ENCODE data around the gene CHRM5. TPM values are rescaled to one million over a fixed set of nuclear protein-coding genes. Genes with fewer than 3 reads are reported as not detected.

Gene CHRM5
- total RNA-seq, 1 experiment from 2014 or later = not detected

DNA sequence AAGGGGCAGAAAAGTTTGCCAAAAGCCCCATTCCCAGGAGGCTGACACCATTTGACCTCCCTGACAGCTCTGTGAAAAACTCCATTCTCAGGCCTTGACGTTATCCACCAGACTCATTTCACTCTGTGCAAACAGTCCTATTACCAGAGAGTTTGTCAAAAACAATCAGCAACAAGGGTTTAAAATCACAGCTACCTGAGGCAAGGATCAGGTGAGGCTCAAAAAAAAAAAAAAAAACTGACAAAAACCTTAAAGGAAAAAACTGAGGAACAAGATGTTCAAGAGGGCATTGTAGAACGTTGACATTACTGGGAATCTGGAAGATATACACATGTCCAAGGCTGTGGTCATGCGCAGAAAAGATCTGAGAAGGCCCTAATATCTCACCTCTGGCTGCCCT is 59.3 kb downstream of the CHRM5 start:
- TF ChIP-seq, protein P1, sequence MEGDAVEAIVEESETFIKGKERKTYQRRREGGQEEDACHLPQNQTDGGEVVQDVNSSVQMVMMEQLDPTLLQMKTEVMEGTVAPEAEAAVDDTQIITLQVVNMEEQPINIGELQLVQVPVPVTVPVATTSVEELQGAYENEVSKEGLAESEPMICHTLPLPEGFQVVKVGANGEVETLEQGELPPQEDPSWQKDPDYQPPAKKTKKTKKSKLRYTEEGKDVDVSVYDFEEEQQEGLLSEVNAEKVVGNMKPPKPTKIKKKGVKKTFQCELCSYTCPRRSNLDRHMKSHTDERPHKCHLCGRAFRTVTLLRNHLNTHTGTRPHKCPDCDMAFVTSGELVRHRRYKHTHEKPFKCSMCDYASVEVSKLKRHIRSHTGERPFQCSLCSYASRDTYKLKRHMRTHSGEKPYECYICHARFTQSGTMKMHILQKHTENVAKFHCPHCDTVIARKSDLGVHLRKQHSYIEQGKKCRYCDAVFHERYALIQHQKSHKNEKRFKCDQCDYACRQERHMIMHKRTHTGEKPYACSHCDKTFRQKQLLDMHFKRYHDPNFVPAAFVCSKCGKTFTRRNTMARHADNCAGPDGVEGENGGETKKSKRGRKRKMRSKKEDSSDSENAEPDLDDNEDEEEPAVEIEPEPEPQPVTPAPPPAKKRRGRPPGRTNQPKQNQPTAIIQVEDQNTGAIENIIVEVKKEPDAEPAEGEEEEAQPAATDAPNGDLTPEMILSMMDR (IDR thresholded peaks at IDR 0.05; ENCODE audit: insufficient read depth in 1 of 2, low read depth in 1 of 2, low read length in 1 of 2, severe bottlenecking in 1 of 2, unreplicated experiment in 1 of 2) = no peak
- Mint-ChIP-seq H3K36me3 (ENCODE audit: insufficient read depth, unreplicated experiment) (no peaks in the 10 kb centered on the region), H3K27me3 (ENCODE audit: insufficient read depth, unreplicated experiment) (no peaks in the 10 kb centered on the region), H3K4me3 (ENCODE audit: unreplicated experiment) (no peak overlapping the region), H3K4me1 (ENCODE audit: low read depth, unreplicated experiment) (no peaks in the 10 kb centered on the region), H3K9me3 (ENCODE audit: unreplicated experiment) (no peaks in the 10 kb centered on the region), H3K27ac (ENCODE audit: unreplicated experiment) (no peak overlapping the region)
- ChIA-PET CTCF (no interaction called here), POLR2A (no interaction called here)
- Histone ChIP-seq H3K9me3 (no peaks in the 10 kb centered on the region), H3K4me1 (no peaks in the 10 kb centered on the region), H3K36me3 (ENCODE audit: control insufficient read depth, insufficient read depth, low read length) (no peaks in the 10 kb centered on the region), H3K4me3 (ENCODE audit: low read depth, low read length) (no peak overlapping the region), H3K27me3 (replicated peaks; ENCODE audit: control insufficient read depth, insufficient read depth, low read length) (no peaks in the 10 kb centered on the region)
- no TSS peak for BruUV-seq (replicated peaks)
- no peak for DNase-seq
- intact Hi-C loops (cut with micrococcal nuclease; ENCODE audit: unreplicated experiment) = no loop called here

DNA sequence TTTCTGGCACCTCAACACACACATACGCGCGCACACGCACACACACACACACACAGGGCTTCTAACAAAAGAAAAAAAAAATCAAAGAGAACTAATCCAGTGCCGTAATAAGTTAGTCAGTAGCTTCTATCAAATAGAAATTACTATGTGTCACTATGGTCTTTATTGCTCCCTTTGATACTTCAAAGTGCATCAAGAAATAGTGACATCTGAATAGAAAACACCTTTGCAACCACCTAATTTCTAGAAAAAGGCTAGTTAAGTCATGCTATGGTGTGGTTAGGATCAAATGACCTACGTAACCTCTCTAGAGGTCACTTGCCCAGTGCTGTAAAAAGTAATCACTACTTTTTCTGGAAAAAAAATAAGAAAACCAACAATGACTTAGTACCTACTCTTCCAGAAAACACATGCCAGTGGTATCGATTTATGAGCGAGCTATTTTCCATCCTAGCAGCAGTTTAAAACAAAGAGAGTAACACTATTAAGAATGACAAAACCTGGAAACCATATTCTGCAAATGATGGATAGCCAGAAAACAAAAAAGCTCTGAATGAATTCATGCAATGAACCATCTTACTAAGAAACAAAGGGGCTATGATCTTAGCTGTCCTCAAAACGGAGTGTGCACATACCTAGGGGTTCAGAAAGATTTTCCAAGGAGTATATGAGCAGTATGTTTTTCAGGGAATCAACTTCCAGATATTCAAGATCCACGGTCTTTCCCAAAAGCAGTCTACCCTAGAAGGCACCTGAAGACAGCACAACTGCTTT is 63.9 kb downstream of the CHRM5 start:
- no peaks in the 10 kb centered on the region for H3K36me3 Mint-ChIP-seq (ENCODE audit: insufficient read depth, unreplicated experiment)
- BruUV-seq (replicated peaks) = no TSS peak
- CTCF ChIA-PET = no interaction called here
- no peaks in the 10 kb centered on the region for H3K36me3 ChIP-seq (ENCODE audit: control insufficient read depth, insufficient read depth, low read length)
- no peak overlapping the region for H3K4me3 ChIP-seq (ENCODE audit: low read depth, low read length)
- H3K4me3 Mint-ChIP-seq (ENCODE audit: unreplicated experiment) = no peak overlapping the region
- no peak overlapping the region for H3K27ac Mint-ChIP-seq (ENCODE audit: unreplicated experiment)
- no peaks in the 10 kb centered on the region for H3K9me3 Mint-ChIP-seq (ENCODE audit: unreplicated experiment)
- POLR2A ChIA-PET = no interaction called here
- H3K27me3 ChIP-seq (replicated peaks; ENCODE audit: control insufficient read depth, insufficient read depth, low read length) = no peaks in the 10 kb centered on the region
- H3K4me1 Mint-ChIP-seq (ENCODE audit: low read depth, unreplicated experiment) = no peaks in the 10 kb centered on the region
- TF ChIP-seq, protein P1 (IDR thresholded peaks at IDR 0.05; ENCODE audit: insufficient read depth in 1 of 2, low read depth in 1 of 2, low read length in 1 of 2, severe bottlenecking in 1 of 2, unreplicated experiment in 1 of 2) = no peak
- H3K4me1 ChIP-seq = no peaks in the 10 kb centered on the region
- no peaks in the 10 kb centered on the region for H3K27me3 Mint-ChIP-seq (ENCODE audit: insufficient read depth, unreplicated experiment)
- no peaks in the 10 kb centered on the region for H3K9me3 ChIP-seq
- intact Hi-C loops (cut with micrococcal nuclease; ENCODE audit: unreplicated experiment) = no loop called here
- no peak for DNase-seq

DNA sequence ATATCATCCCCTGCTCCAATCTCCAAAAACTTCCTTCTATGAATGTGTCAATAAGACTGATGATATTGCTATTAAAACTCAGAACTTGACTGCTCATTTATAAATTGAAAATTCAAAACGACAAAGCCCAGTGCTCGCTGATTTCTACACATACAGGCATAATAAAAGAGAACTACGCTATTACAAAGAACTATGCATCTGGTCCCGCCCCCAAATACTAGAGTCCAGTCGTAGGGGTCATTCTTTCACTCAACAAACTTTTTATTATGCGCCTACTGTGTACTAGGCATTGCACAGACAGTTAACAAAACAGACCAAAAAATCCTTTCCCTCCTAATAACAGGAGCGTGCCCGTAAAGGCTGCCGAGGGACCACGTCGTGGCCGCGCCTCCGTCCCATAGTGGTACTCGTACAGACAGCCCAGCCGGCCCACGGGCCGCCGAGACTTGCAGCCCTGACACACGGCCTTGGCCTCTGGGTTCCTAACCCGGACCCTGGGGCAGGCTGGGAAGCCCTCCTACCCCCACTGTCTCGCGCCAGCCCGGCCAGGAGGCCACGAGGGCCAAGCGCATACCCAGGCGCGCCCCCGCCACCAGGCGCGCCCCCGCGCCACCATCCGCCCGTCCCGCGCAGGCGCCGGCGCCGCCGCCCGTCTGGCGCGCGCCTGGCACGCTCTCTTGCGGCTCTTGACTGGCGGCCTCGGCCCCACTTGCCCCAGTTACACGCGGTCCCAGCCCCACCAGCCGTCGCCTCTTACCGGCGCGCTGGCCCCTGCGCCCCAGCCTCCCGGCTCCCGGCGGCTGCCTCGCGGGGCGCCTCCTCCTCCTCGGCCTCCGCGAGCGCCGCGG is 70.0 kb downstream of the CHRM5 start:
- no TSS peak for BruUV-seq (replicated peaks)
- ChIA-PET POLR2A (interaction anchor here (0.6 kb wide), 2 partner anchors 9 to 70 kb away, joined by 3 to 7 read pairs; partner anchors contain the start of gene CHRM5), CTCF (no interaction called here)

More for the DNA sequence above, 70.0 kb downstream of the CHRM5 start:
- peak; percentile 62 to 74 for DNase-seq
- peak overlapping the region; percentile 48 for H3K27ac Mint-ChIP-seq (ENCODE audit: unreplicated experiment)
- no peaks in the 10 kb centered on the region for H3K36me3 ChIP-seq (ENCODE audit: control insufficient read depth, insufficient read depth, low read length)
- no peaks in the 10 kb centered on the region for H3K9me3 Mint-ChIP-seq (ENCODE audit: unreplicated experiment)
- peaks cover 6% of the 10 kb centered on the region for H3K4me1 Mint-ChIP-seq (ENCODE audit: low read depth, unreplicated experiment)
- H3K4me1 ChIP-seq = peaks cover 6% of the 10 kb centered on the region; the same call in 1 of the 2 replicates
- H3K9me3 ChIP-seq = no peaks in the 10 kb centered on the region
- H3K4me3 Mint-ChIP-seq (ENCODE audit: unreplicated experiment) = peak overlapping the region; percentile 77
- H3K36me3 Mint-ChIP-seq (ENCODE audit: insufficient read depth, unreplicated experiment) = no peaks in the 10 kb centered on the region
- TF ChIP-seq, protein P1 (IDR thresholded peaks at IDR 0.05; ENCODE audit: insufficient read depth in 1 of 2, low read depth in 1 of 2, low read length in 1 of 2, severe bottlenecking in 1 of 2, unreplicated experiment in 1 of 2) = no peak
- H3K4me3 ChIP-seq (ENCODE audit: low read depth, low read length) = peak overlapping the region; percentile 94
- no peaks in the 10 kb centered on the region for H3K27me3 ChIP-seq (replicated peaks; ENCODE audit: control insufficient read depth, insufficient read depth, low read length)
- intact Hi-C loops (cut with micrococcal nuclease; ENCODE audit: unreplicated experiment) = no loop called here
- H3K27me3 Mint-ChIP-seq (ENCODE audit: insufficient read depth, unreplicated experiment) = no peaks in the 10 kb centered on the region
